SK-N-MC (cell line): ENCODE measurements around the gene PI4KA.

Experiments
- EZH2 ChIP-seq: fragments of 200-600 bp; sonication (generic); IDR thresholded peaks from one replicate; pipeline ENCODE4 v1.6.1; 2017; ENCODE audit warnings: antibody characterized with exemption
- FOXP2 ChIP-seq: optimal IDR thresholded peaks from 2 replicates; pipeline ENCODE3; 2011; ENCODE audit warnings: mild to moderate bottlenecking, moderate library complexity; ENCODE audit not compliant: insufficient read depth; ENCODE audit errors: extremely low read length, control extremely low read depth
- POLR2AphosphoS5 ChIP-seq: IDR thresholded peaks from 2 replicates; pipeline ENCODE4 v1.6.1; 2012; ENCODE audit warnings: mild to moderate bottlenecking, low read depth, low read length, borderline replicate concordance

DNA sequence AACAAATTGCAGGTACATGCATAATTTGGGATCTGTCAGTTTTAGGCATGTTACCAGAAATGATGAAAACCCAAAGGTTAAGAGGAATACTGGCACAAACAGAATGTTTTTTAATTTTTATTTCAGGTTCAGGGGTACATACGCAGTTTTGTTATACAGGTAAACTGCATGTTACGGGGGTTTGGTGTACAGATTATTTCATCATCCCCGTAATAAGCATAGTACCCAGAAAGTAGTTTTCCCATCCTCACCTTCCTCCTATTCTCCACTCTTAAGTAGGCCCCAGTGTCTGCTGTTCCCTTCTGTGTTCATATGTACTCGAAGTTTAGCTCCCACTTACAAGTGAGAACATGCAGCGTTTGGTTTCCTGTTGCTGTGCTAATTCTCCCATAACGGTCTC lies 33.0 kb downstream of the PI4KA start:
- TF ChIP-seq EZH2 (no peak), POLR2AphosphoS5 (no peak), FOXP2 (no peak)
